Progenitor cell of endocrine pancreas (in vitro differentiated cells): Measurements from ENCODE around the gene NATD1. TPM values are rescaled to one million over a fixed set of nuclear protein-coding genes. Genes with fewer than 3 reads are reported as not detected.
A peak's percentile ranks its signal among the peaks of the same experiment; 100 is the strongest.

ENCODE experiments used
- DNase-seq: peaks from one replicate; pipeline ENCODE4 v3.0.0; 2021; ENCODE audit warnings: low spot score; ENCODE audit not compliant: unreplicated experiment
- H3K27ac Mint-ChIP-seq: 2 replicates; pipeline ENCODE4 v1.8.0; 2021; ENCODE audit warnings: mild to moderate bottlenecking, moderate library complexity, mixed read lengths
- H3K27me3 Mint-ChIP-seq: 2 replicates; pipeline ENCODE4 v1.8.0; 2021; ENCODE audit warnings: mixed read lengths
- H3K36me3 Mint-ChIP-seq: 2 replicates; pipeline ENCODE4 v1.8.0; 2022; ENCODE audit warnings: mixed read lengths; ENCODE audit not compliant: insufficient read depth
- H3K4me1 Mint-ChIP-seq: 2 replicates; pipeline ENCODE4 v1.8.0; 2021; ENCODE audit warnings: low read depth, mixed read lengths
- H3K4me3 Mint-ChIP-seq: 2 replicates; pipeline ENCODE4 v1.8.0; 2021; ENCODE audit warnings: low read depth, mild to moderate bottlenecking, moderate library complexity, mixed read lengths
- H3K9me3 Mint-ChIP-seq: 2 replicates; pipeline ENCODE4 v1.8.0; 2021; ENCODE audit warnings: low read depth, mixed read lengths
- total RNA-seq: library from RNA; stranded (reverse); gene quantifications from 2 replicates; pipeline ENCODE4 v1.2.1, GENCODE V29; 2021
- TF ChIP-seq, protein P1 (sequence below): fragments of 200-600 bp; sonication (generic); IDR thresholded peaks from one replicate; pipeline ENCODE4 v1.5.0; 2021; ENCODE audit warnings: antibody characterized with exemption, mild to moderate bottlenecking; ENCODE audit not compliant: unreplicated experiment

NATD1 gene
- total RNA-seq, 1 donor from 2014 or later: 13.5 TPM

DNA sequence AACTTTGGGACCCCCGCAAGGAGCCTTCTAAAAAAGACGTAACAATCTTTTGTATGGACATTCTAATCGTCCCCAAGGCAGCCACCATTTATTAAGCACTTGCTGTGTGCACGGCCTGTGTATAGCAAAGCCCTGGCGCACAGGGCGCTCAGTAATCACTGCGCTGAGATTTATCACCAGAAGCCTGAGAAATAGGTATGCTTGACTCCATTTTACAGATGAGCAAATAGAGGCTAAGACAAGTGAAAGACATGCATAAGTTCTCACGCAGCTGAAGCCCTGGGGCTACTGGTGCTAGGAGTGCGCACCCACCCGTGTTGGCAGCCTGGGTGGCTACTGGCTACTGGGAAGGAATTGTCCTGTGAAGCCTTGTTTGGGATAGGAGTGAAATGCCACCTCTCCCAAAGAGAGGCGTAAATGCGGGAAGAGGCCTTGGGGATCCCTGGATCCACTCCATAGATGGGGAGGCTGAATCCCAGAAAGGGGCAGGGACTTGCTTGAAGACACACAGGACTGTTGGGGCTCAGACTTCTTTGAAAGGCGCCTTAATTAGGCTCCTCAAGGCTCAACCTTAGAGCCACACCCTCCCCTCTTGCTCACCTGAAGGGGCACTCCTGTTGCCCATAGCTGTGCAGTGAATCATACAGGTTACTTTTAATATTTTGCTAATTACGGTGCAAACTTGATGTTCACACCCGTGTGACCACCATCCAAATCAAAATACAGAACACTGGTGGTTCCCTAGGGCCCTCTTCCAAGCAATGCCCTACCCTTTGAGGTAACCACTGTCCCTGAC is 634 bp upstream of the NATD1 start:
- Mint-ChIP-seq H3K4me1 (peaks cover 4% of the 10 kb centered on the region), H3K27me3 (no peaks in the 10 kb centered on the region), H3K4me3 (peak overlapping the region; percentile 78), H3K27ac (peak overlapping the region; percentile 93), H3K36me3 (no peaks in the 10 kb centered on the region), H3K9me3 (no peaks in the 10 kb centered on the region)
- DNase-seq: no peak
- TF ChIP-seq, protein P1, sequence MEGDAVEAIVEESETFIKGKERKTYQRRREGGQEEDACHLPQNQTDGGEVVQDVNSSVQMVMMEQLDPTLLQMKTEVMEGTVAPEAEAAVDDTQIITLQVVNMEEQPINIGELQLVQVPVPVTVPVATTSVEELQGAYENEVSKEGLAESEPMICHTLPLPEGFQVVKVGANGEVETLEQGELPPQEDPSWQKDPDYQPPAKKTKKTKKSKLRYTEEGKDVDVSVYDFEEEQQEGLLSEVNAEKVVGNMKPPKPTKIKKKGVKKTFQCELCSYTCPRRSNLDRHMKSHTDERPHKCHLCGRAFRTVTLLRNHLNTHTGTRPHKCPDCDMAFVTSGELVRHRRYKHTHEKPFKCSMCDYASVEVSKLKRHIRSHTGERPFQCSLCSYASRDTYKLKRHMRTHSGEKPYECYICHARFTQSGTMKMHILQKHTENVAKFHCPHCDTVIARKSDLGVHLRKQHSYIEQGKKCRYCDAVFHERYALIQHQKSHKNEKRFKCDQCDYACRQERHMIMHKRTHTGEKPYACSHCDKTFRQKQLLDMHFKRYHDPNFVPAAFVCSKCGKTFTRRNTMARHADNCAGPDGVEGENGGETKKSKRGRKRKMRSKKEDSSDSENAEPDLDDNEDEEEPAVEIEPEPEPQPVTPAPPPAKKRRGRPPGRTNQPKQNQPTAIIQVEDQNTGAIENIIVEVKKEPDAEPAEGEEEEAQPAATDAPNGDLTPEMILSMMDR: no peak

DNA sequence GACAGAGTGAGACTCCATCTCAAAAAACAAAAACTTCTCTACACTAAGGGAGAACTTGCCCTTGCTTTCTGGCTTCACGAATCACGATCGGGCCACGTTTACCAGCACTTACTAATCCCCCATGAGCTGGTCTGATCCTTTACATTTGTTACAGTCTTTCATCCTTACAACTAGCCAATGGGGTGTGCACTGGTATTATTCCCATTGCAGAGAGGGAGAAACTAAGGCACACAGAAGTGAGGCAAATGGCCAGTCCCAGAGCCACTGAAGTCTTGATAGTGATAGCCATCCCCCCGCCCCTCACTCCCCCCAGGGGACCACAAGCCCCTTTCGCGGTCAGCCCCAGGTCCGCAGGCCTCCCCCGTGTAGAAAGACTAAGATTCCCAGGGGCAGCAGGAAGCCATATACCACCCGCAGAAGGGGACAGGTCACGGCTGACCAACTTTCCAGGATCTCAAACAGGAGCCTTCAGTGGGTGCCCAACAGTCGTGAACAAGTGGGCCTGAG is 868 bp downstream of the NATD1 start:
- Mint-ChIP-seq H3K36me3 (no peaks in the 10 kb centered on the region), H3K4me1 (peaks cover 4% of the 10 kb centered on the region), H3K27me3 (no peaks in the 10 kb centered on the region), H3K4me3 (peak overlapping the region; percentile 73), H3K9me3 (no peaks in the 10 kb centered on the region), H3K27ac (peak overlapping the region; percentile 71)
- TF ChIP-seq, protein P1: no peak
- no peak for DNase-seq

DNA sequence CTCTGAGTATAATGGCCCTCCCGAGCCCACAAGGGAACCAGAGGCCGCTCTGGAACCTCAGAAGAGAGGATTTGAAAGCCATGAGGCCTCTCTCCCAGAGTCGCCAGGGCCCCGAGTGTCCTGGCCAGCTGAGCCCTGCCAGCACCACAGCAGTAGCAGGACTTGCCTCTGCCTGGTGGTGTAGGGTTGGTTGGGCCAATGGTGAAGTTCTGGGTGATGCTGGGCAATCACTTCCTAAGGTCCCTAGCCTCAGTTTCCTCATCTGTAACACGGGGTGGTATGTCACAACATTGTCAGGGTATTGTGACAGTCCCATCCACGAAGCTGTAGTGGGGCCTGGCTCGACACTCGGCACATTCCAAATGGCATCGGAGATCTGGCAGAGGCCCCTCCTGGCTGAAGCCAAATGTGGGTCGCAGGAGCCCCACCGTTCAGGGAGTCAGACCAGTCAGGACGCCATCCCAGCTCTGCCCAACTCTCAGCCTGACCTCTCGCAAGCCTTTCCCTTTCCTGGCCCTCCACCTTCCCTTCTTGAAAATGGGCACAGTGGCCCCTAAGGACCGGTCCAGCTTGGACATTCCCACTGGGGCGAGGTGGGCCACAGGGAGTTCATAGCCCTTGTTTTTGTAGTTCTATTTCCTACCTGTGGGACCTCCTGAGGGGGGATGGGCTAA is 1.7 kb downstream of the NATD1 start:
- no peaks in the 10 kb centered on the region for H3K27me3 Mint-ChIP-seq
- TF ChIP-seq, protein P1: no peak
- peak overlapping the region; percentile 73 for H3K4me3 Mint-ChIP-seq
- H3K4me1 Mint-ChIP-seq: peaks cover 4% of the 10 kb centered on the region
- no peak overlapping the region for H3K27ac Mint-ChIP-seq
- H3K9me3 Mint-ChIP-seq: no peaks in the 10 kb centered on the region
- DNase-seq: no peak
- H3K36me3 Mint-ChIP-seq: no peaks in the 10 kb centered on the region

DNA sequence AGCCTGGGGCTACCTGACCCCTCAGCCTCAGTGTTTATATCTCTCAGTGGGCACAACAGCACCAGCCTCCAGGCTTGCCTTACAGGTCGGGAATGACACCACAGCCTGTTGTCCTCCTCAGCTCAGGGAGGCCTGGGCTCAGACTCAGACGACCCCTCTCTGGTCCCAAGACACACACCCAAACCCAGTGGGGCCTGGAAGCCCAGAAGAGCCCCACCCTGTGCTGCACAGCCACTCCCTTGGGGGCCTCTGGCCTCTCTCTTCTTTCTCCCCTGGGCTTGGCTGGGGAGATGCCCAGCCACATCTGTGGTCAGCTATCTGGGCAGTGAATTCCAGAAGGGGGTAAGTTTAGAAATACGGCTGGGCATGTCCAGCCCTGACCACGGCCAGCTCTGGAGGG is 2.4 kb downstream of the NATD1 start:
- peak overlapping the region; percentile 31 for H3K4me3 Mint-ChIP-seq
- H3K36me3 Mint-ChIP-seq: no peaks in the 10 kb centered on the region
- H3K27me3 Mint-ChIP-seq: no peaks in the 10 kb centered on the region
- TF ChIP-seq, protein P1: no peak
- peaks cover 4% of the 10 kb centered on the region for H3K4me1 Mint-ChIP-seq
- no peak overlapping the region for H3K27ac Mint-ChIP-seq
- no peak for DNase-seq
- no peaks in the 10 kb centered on the region for H3K9me3 Mint-ChIP-seq

DNA sequence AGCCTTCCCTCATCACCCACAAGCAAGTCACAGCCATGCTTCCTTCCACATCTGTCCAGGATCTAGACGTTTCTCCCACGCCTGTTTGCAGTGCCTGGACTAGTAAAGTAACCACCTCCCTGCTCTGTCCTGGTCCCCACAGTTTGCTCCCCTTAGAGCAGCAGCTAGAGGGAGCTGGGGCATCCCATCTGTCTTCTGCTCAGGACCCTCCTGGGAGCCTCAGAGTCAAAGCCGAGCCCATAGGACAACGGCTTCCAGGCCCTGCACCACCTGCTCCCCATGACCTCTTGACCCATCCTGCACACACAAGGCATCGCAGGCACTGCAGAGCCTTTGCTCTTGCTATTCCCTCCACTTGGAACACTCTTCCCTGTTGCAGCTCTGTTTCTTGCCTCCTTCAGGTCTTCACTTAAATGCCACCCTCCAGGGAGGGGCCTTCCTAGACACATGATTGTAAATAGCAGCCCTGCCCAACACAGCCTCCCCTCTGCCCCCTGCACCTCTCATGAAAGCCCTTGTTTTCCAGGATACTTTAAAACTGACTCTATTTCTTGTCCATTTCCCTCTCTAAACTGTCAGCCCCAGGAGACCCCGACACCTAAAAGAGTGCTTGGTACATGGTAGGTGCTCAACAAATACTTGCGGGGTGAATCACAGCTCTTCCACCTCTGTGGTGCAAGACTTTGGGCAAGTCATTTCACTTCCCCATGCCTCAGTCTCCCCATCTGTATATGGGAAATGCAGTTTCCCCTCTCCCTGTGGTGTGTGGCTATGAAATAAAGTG is 3.1 kb downstream of the NATD1 start:
- H3K4me3 Mint-ChIP-seq: peak overlapping the region; percentile 12
- peak overlapping the region; percentile 33 for H3K27ac Mint-ChIP-seq
- H3K36me3 Mint-ChIP-seq: no peaks in the 10 kb centered on the region
- H3K4me1 Mint-ChIP-seq: peaks cover 4% of the 10 kb centered on the region
- TF ChIP-seq, protein P1: no peak
- no peaks in the 10 kb centered on the region for H3K9me3 Mint-ChIP-seq
- no peaks in the 10 kb centered on the region for H3K27me3 Mint-ChIP-seq
- DNase-seq: no peak
